GM19455 (cell line): ENCODE results near the gene TEX261.

Source experiments
- ATAC-seq: cut with Tn5 transposase; IDR thresholded peaks from one replicate; pipeline ENCODE4 v1.9.1; 2021; ENCODE audit not compliant: unreplicated experiment

TEX261 gene

GRCh38 chr2:70959851-70960832 lies 34.5 kb downstream of the TEX261 start:
- ATAC-seq, result no peak

GRCh38 chr2:70959271-70959761 lies 35.4 kb downstream of the TEX261 start:
- ATAC-seq, result no peak

DNA sequence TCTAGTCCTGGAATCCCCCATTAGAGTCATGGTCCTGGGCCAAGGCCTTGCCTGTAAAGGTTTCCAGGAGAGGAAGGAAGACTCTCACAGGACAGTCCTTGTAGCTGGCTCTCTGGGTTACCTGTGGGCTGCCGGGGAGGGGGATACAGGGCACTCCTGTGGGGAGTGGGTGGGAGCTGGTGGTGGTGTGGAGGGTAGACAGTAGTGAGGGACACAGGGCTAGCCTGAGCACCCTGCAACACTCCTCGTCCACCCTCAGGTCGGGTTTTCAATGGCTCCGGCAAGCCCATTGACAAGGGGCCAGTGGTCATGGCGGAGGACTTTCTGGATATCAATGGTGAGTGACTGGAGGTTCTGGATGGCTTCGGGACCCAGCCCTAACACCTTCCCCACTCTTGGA lies 35.9 kb downstream of the TEX261 start:
- ATAC-seq, result no peak

DNA sequence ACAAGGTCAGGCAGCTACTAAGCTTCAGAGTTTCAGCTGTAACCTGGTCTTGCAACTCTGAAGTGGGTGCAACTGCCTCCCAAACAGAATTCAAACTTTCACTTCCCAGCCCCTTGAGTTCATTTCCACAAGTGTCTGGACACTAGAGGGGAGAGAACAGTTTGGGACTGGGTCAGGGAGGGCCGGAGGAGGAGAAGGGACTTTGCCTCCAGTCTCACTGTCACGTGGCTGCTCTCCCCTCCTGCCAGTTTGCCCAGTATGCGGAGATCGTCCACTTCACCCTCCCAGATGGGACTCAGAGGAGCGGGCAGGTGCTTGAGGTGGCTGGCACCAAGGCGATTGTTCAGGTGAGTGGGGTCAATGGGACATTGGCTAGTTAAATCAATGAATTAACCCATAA lies 36.9 kb downstream of the TEX261 start:
- no peak for ATAC-seq

DNA sequence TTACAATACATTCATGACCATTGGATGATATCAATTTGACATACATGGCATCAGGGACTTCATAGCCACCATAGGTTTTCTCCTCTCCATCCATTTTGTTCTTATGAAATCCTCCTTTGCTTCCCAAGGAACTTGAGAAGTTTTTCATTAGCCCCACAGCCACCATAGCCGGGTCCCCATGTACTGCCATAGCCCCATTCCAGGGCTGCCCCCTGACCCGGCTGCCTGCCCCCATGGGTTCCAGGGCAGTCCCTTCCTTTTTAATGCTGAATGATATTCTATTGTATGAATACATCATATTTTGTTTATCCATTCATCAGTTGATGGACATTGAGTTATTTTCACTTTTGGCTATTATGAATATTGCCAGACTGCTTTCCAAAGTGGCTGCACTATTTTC lies 38.5 kb downstream of the TEX261 start:
- no peak for ATAC-seq

DNA sequence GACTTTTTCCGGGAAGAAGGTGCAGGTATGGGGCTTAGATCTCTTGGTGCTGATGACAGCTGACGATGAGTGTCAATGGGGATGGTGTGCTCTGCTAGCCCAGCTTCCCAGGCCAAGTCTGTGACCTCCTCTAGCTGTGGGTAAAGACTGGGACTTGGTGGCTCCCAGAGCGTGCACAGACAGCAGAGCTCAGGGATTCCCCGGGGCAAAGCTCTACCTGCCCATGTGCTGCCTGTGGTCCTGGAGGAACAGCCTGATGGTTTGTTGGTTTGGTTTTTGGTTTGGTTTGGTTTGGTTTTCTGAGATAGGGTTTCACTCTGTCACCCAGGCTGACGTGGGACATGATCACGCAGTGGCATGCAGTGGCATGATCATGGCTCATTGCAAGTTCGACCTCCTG lies 39.8 kb downstream of the TEX261 start:
- no peak for ATAC-seq

DNA sequence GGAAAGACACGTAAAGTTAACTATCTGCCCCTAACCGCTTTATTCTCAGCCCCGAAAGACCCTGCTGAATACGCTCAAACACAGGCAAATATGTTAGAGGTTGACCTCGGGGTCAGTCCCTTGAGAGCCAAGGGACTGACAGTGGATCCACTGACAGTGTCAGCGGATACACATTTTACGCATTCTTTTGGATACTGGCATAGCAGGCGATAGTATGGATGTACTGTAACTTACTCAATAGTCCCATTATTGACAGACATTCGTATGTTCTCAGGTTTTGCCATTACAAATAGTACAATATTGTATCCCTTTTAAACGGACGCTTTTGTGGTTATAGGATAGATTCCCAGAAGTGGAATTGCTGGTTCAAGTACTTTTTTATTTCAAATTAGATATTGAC lies 45.6 kb downstream of the TEX261 start:
- no peak for ATAC-seq

DNA sequence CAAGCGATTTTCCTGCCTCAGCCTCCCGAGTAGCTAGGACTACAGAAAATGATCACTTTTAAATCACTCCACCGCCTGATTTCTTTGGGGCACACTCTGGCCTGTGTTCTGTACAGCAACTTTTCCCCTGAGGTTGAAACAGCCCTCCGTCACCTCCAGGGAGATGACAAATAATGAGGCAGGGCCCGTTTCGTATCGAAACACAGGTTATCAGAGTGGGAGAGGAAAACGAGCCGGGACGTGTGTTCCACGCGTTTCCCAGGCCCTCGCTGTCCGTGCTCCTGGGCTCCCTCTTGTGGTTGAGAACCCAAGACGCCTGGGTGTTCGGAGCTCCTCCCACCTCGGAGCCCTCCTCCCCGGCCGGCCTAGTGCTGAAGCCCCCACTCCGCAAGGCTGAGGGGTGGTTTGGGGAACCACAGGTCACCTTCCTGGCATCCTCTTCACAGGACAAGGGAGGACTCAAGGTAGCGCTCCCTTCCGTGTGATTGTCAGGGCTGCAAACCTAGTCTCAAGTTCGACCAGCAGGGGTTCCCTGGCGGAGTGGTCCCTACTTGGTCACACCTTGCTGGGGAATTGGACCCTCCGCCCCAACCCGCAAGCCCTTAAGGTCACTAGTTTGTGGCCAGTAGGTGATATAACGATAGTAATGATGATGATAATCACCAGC lies 46.2 kb downstream of the TEX261 start:
- ATAC-seq, result peak; percentile 77

GRCh38 chr2:70947556-70948184 lies 47.0 kb downstream of the TEX261 start:
- ATAC-seq, result no peak

GRCh38 chr2:70946832-70947442 lies 47.7 kb downstream of the TEX261 start:
- ATAC-seq, result no peak

DNA sequence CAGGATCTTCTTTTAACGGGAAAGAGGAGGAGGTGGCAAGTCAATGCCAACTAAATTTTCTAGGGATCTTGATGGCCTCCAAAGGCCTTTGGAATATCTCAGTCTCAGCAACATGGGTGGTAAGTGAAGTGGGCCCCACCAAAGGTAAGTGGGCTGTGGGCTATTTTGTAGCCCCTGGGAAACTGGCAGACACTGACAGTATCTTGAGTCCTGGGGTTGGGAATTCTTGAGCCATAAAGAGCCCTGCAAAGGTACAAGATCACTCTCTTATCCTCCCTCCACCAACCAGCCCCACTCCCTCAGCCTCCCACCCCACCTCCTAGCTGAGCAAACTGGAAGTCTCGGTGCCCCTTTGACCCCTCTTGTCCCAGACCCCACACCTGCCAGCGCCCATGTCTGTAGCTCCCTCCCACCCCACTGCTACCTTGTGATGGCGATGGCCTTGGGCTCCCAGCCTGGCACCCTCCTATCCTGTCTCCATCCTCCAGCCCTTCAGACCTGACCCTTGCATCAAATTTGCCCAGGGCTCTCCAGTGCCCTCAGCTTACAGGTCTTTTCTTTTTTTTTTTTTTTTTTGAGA lies 50.5 kb downstream of the TEX261 start:
- no peak for ATAC-seq

DNA sequence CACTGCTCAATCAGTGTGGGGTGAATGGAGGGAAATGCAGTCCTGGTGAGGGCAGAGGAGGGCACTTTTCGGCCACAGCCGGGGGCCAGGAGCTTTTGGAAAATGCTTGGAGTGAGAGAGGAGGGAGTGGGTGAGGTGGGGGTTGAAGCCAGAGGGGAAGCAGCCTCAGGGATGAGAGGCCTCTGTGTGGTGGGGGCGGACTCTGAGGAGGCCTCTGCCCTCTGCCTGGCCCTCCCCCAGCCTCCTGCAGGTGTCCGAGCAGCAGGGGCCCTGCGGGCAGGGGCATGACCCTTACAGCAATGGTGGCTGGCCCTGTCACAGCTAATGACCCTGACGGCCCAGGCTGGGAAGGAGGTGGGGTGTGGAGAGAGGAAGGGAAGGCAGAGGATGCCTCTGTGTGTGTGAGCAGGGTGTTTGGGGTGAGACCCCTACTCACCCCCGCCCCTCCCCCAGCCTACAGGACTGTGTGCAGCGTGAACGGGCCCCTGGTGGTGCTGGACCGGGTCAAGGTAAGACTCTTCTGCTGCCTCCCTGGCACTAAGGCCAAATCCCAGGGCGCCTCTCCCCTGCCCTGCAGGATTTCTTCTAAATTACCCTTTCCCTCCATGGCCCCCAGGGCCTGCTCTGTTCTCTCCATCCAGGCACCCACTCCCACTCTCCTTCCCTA lies 51.3 kb downstream of the TEX261 start:
- ATAC-seq, result no peak

- ATAC-seq, result no peak
Observed at GRCh38 chr2:70942396-70943204, 52.1 kb downstream of the TEX261 start.

DNA sequence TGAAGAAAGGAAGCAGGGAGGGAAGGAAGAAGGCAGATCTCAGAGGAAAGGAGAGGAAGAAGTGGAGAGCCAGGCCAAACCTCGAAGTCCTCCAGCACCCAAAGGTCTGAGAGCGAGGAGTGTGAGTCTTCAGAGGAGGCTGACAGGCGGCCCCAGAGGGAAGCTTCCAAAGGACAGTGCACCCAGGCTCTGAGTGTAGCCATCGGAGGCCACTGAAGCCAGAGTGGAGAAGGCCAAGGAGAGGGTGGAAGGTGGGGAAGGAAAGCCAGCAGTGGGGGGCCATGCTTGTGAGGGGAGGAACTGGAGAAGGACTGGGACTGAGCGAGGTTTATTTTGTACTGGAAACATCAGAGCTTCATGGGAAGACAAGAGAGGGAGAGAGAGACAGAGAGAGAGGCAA lies 53.0 kb downstream of the TEX261 start:
- ATAC-seq, result no peak

DNA sequence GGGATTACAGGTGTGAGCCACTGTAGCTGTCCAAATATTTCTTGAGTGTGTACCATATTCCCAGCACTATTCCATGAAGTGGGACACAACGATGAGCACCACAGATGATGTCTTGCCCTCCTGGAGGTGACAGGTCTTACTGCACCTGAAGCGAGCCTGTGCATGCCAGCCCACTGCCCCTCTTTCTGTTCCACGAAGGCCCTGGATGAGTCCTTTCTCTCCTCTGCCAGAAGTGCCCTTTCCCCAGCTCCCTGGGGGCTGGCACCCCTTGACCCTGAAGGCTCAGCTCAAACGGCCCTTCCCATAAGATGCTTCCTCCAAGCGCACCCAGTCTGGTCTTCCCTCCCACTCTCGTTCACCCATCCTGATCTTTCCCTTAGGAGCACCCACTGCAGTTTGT lies 53.5 kb downstream of the TEX261 start:
- ATAC-seq, result no peak

- no peak for ATAC-seq
Observed at GRCh38 chr2:70939839-70940580, 54.7 kb downstream of the TEX261 start.

DNA sequence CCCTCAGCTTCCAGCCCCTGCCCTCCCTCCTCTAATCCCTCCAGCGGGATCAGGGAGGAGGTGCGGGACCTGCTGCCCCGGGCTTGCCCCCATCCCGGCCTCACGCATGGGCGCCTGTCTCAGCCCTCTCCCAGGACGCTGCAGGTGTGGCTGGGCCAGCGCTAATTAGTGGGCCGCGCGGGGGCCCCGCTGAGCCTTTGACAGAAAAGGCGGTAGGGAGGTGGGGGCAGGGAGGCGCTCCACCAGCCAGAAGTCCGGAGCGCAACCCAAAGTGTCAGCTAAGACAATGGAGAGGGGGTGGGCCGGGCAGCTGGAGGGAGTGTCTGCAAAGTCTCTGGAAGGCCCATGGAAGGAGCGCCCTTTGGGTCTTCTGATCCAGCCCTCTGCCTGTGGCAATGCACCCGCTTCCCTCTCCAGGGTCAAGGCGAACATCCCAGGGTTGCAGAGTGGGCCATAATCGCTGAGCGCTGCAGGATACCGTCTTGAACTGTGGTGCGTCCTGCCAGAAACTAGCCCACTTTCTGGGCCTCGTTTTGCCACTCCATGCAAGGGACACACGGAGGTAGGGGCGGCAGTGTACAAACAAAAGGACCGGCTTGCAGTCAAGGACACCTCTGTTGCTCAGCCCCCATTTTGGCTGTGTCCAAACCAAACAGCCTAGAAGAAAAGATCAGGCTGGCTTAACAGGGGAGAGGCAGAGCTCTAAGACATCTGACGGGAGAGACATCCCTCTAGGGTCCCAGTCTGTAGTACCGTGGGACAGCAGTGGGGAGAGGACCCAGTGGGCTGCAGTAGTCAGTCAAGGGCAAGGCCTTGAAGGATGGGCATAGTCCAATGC lies 55.5 kb downstream of the TEX261 start:
- no peak for ATAC-seq

DNA sequence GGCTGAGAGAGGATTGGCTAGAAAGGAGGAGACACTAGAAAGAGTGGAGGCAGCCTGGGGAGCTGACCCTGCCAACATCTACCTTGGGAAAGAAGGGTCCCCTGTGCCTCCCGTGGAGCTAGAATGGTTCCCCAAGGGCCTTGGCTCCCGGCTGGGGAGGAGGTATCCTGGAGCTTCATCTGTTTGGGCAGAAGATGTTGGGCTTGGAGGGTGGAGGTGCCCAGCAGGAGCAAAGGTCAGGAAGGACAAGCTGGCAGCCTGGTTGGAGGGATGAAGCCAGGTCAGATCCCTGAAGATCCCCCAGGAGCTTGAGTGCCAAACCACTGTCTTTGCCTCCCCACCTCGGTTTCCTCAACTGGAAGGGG lies 56.1 kb downstream of the TEX261 start:
- ATAC-seq, result no peak
